K562 (cell line): ENCODE results near the gene NDUFAF3.

ENCODE experiments used
- ADNP ChIP-seq: fragments of 200-800 bp; sonication (Bioruptor generic); IDR thresholded peaks from 2 replicates; pipeline ENCODE4 v1.6.1; 2016; ENCODE audit warnings: missing genetic modification characterization, missing compliant biosample characterization
- EZH2 ChIP-seq: IDR thresholded peaks from 2 replicates; pipeline ENCODE4 v1.6.1; 2012; ENCODE audit warnings: low read depth, mild to moderate bottlenecking, inconsistent platforms, low read length, borderline replicate concordance
- FOXK1 ChIP-seq: sonication (generic); formaldehyde crosslinking; IDR thresholded peaks from 2 replicates; pipeline ENCODE4 v1.8.0; 2022; ENCODE audit warnings: missing genetic modification reagents, mild to moderate bottlenecking, borderline replicate concordance
- HNRNPK ChIP-seq: fragments of 200-400 bp; formaldehyde crosslinking; IDR thresholded peaks from one replicate; pipeline ENCODE4 v1.6.1; 2018; ENCODE audit warnings: mild to moderate bottlenecking, low read depth, low read length; ENCODE audit not compliant: poor library complexity, severe bottlenecking
- MAZ ChIP-seq, 2 experiments: fragments of 450-650 bp in 1 of 2; sonication (generic) in 1 of 2; formaldehyde crosslinking; IDR thresholded peaks in 1 of 2; conservative IDR thresholded peaks in 1 of 2; 2 replicates each; pipeline versions ENCODE4 v1.4.0 to v1.5.0; 2020; ENCODE audit warnings: mild to moderate bottlenecking in 1 of 2, missing genetic modification reagents in 1 of 2
- NR4A1 ChIP-seq, 2 experiments: fragments of 250-450 bp in 1 of 2; fragments of 450-650 bp in 1 of 2; sonication (Bioruptor Pico) in 1 of 2; IDR thresholded peaks; 2 replicates each; pipeline versions ENCODE4 v1.4.0 to v1.6.1; 2016 to 2020; ENCODE audit warnings: mild to moderate bottlenecking in 2 of 2, missing compliant biosample characterization in 1 of 2, missing genetic modification characterization in 1 of 2, moderate library complexity in 1 of 2
- POLR2AphosphoS5 ChIP-seq: IDR thresholded peaks from 2 replicates; pipeline ENCODE4 v1.6.1; 2011; ENCODE audit warnings: mild to moderate bottlenecking, low read depth, low read length, moderate library complexity; ENCODE audit not compliant: control insufficient read depth, insufficient read depth
- TF ChIP-seq, protein P1 (sequence below): fragments of 200-800 bp; sonication (Bioruptor generic); IDR thresholded peaks from 2 replicates; pipeline ENCODE4 v1.6.1; 2017; ENCODE audit warnings: missing genetic modification characterization, missing compliant biosample characterization
- TF ChIP-seq, protein P2 (sequence below): sonication (generic); formaldehyde crosslinking; IDR thresholded peaks from 2 replicates; pipeline ENCODE4 v1.9.0; 2022; ENCODE audit warnings: mild to moderate bottlenecking, missing genetic modification reagents
- TF ChIP-seq, protein P3 (sequence below), 3 experiments: IDR thresholded peaks in 2 of 3; conservative IDR thresholded peaks in 1 of 3; 2 replicates each; pipeline ENCODE4 v1.5.1; 2011 to 2012; ENCODE audit warnings: low read length in 3 of 3, mild to moderate bottlenecking in 3 of 3, control low read depth in 2 of 3, improper control_type of control experiment in 1 of 3, inconsistent platforms in 1 of 3, low read depth in 1 of 3, mixed read lengths in 1 of 3, moderate library complexity in 1 of 3; ENCODE audit not compliant: insufficient read depth in 2 of 3
- TF ChIP-seq, protein P4 (sequence below): sonication (generic); formaldehyde crosslinking; IDR thresholded peaks from 2 replicates; pipeline ENCODE4 v1.8.1; 2022; ENCODE audit warnings: missing genetic modification reagents

DNA sequence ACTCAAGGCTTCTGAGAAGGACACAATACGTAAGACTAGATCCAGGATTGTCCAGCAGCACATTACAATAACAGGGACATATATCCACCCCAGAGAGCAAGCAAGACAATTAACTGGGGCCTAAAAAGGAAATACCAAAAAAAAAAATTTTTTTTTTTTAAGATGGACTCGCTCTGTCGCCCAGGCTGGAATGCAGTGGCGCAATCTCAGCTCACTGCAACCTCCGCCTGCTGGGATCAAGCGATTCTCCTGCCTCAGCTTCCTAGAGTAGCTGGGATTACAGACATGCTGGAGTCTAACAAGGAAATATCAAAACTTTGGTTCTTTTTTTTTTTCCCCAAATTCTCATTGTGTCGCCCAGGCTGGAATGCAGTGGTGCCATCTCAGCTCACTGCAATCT is 36.1 kb downstream of the NDUFAF3 start:
- no peak for TF ChIP-seq NR4A1 (CRISPR knock-in tag; IDR thresholded peaks at IDR 0.05)
- no peak for TF ChIP-seq NR4A1 (tag; IDR thresholded peaks at IDR 0.05)
- no peak for TF ChIP-seq MAZ (CRISPR knock-in tag; conservative IDR thresholded peaks at IDR 0.05 in 1 of 2, IDR thresholded peaks at IDR 0.05 in 1 of 2)
- no peak for TF ChIP-seq FOXK1
- TF ChIP-seq HNRNPK = no peak
- no peak for TF ChIP-seq ADNP
- TF ChIP-seq POLR2AphosphoS5 = no peak
- no peak for TF ChIP-seq EZH2
- TF ChIP-seq, protein P1, sequence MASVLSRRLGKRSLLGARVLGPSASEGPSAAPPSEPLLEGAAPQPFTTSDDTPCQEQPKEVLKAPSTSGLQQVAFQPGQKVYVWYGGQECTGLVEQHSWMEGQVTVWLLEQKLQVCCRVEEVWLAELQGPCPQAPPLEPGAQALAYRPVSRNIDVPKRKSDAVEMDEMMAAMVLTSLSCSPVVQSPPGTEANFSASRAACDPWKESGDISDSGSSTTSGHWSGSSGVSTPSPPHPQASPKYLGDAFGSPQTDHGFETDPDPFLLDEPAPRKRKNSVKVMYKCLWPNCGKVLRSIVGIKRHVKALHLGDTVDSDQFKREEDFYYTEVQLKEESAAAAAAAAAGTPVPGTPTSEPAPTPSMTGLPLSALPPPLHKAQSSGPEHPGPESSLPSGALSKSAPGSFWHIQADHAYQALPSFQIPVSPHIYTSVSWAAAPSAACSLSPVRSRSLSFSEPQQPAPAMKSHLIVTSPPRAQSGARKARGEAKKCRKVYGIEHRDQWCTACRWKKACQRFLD (CRISPR knock-in tag) = no peak
- TF ChIP-seq, protein P2, sequence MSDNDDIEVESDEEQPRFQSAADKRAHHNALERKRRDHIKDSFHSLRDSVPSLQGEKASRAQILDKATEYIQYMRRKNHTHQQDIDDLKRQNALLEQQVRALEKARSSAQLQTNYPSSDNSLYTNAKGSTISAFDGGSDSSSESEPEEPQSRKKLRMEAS (CRISPR knock-in tag) = no peak
- TF ChIP-seq, protein P3, sequence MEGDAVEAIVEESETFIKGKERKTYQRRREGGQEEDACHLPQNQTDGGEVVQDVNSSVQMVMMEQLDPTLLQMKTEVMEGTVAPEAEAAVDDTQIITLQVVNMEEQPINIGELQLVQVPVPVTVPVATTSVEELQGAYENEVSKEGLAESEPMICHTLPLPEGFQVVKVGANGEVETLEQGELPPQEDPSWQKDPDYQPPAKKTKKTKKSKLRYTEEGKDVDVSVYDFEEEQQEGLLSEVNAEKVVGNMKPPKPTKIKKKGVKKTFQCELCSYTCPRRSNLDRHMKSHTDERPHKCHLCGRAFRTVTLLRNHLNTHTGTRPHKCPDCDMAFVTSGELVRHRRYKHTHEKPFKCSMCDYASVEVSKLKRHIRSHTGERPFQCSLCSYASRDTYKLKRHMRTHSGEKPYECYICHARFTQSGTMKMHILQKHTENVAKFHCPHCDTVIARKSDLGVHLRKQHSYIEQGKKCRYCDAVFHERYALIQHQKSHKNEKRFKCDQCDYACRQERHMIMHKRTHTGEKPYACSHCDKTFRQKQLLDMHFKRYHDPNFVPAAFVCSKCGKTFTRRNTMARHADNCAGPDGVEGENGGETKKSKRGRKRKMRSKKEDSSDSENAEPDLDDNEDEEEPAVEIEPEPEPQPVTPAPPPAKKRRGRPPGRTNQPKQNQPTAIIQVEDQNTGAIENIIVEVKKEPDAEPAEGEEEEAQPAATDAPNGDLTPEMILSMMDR (IDR thresholded peaks at IDR 0.05 in 2 of 3, conservative IDR thresholded peaks at IDR 0.05 in 1 of 3; ENCODE audit: insufficient read depth in 2 of 3, low read depth in 1 of 3, low read length in 3 of 3) = no peak
- TF ChIP-seq, protein P4, sequence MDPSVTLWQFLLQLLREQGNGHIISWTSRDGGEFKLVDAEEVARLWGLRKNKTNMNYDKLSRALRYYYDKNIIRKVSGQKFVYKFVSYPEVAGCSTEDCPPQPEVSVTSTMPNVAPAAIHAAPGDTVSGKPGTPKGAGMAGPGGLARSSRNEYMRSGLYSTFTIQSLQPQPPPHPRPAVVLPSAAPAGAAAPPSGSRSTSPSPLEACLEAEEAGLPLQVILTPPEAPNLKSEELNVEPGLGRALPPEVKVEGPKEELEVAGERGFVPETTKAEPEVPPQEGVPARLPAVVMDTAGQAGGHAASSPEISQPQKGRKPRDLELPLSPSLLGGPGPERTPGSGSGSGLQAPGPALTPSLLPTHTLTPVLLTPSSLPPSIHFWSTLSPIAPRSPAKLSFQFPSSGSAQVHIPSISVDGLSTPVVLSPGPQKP = no peak
